ENCODE results near the gene HHATL.

HHATL gene

GRCh38 chr3:42683875-42684598 lies 18.6 kb downstream of the HHATL start:
- no peak for DNase-seq (ENCODE audit: low read depth)

GRCh38 chr3:42682301-42683070 lies 20.1 kb downstream of the HHATL start:
- no peak for DNase-seq (ENCODE audit: low read depth)

GRCh38 chr3:42681361-42682038 lies 21.1 kb downstream of the HHATL start:
- no peak for DNase-seq (ENCODE audit: low read depth)

- no peak for DNase-seq (ENCODE audit: low read depth)
Observed at GRCh38 chr3:42680806-42681205, 21.8 kb downstream of the HHATL start.

- no peak for DNase-seq (ENCODE audit: low read depth)
Observed at GRCh38 chr3:42680271-42680670, 22.3 kb downstream of the HHATL start.

- DNase-seq (ENCODE audit: low read depth): no peak
Observed at GRCh38 chr3:42678447-42678846, 24.2 kb downstream of the HHATL start.

- DNase-seq (ENCODE audit: low read depth): no peak
Observed at GRCh38 chr3:42675909-42676308, 26.7 kb downstream of the HHATL start.

GRCh38 chr3:42674146-42674545 lies 28.5 kb downstream of the HHATL start:
- DNase-seq (ENCODE audit: low read depth): no peak

- DNase-seq (ENCODE audit: low read depth): no peak
Observed at GRCh38 chr3:42673082-42673481, 29.5 kb downstream of the HHATL start.

- no peak for DNase-seq (ENCODE audit: low read depth)
Observed at GRCh38 chr3:42672515-42672914, 30.1 kb downstream of the HHATL start.

GRCh38 chr3:42670670-42671069 lies 31.9 kb downstream of the HHATL start:
- DNase-seq (ENCODE audit: low read depth): no peak

- no peak for DNase-seq (ENCODE audit: low read depth)
Observed at GRCh38 chr3:42670051-42670576, 32.5 kb downstream of the HHATL start.

- DNase-seq (ENCODE audit: low read depth): no peak
Observed at GRCh38 chr3:42668793-42669217, 33.8 kb downstream of the HHATL start.

- no peak for DNase-seq (ENCODE audit: low read depth)
Observed at GRCh38 chr3:42668413-42668760, 34.2 kb downstream of the HHATL start.

GRCh38 chr3:42667523-42668412 lies 34.8 kb downstream of the HHATL start:
- DNase-seq (ENCODE audit: low read depth): no peak

GRCh38 chr3:42667096-42667522 lies 35.5 kb downstream of the HHATL start:
- DNase-seq (ENCODE audit: low read depth): no peak

- DNase-seq (ENCODE audit: low read depth): no peak
Observed at GRCh38 chr3:42666577-42666998, 36.0 kb downstream of the HHATL start.

GRCh38 chr3:42666022-42666421 lies 36.6 kb downstream of the HHATL start:
- no peak for DNase-seq (ENCODE audit: low read depth)

GRCh38 chr3:42665050-42665878 lies 37.3 kb downstream of the HHATL start:
- DNase-seq (ENCODE audit: low read depth): no peak

GRCh38 chr3:42664438-42664803 lies 38.2 kb downstream of the HHATL start:
- no peak for DNase-seq (ENCODE audit: low read depth)

All from stimulated activated CD8-positive, alpha-beta memory T cell treated with anti-CD3 and anti-CD28 coated beads, Interleukin-12 subunit alpha, Interleukin-12 subunit beta, amount 100 ng/mL, for 1 hour (primary cell).